Bronchial epithelial cell (primary cell): ENCODE results near the gene INSRR. TPM values are rescaled to one million over a fixed set of nuclear protein-coding genes. Genes with fewer than 3 reads are reported as not detected.

Source experiments
- DNase-seq: peaks from one replicate; pipeline ENCODE4 v3.0.0-alpha.2; 2010; ENCODE audit warnings: low read depth
- FAIRE-seq: peaks from 2 replicates; lab custom pipeline; 2011; peaks lifted over from hg19 to GRCh38; lab: Jason Lieb, UNC
- H3K27me3 ChIP-seq: 2 replicates; pipeline ENCODE4 v1.5.1; 2011; ENCODE audit warnings: low read length; ENCODE audit not compliant: control insufficient read depth, insufficient read depth
- H3K36me3 ChIP-seq: 2 replicates; pipeline ENCODE4 v1.5.1; 2011; ENCODE audit warnings: low read length; ENCODE audit not compliant: control insufficient read depth, insufficient read depth
- H3K4me3 ChIP-seq: 2 replicates; pipeline ENCODE4 v1.5.1; 2011; ENCODE audit warnings: mild to moderate bottlenecking, low read depth, low read length, control low read depth
- CTCF ChIP-seq: IDR thresholded peaks from 2 replicates; pipeline ENCODE4 v1.5.1; 2011; ENCODE audit warnings: mild to moderate bottlenecking, moderate library complexity, low read length, control low read depth, inconsistent platforms; ENCODE audit not compliant: insufficient read depth, severe bottlenecking
- total RNA-seq: library from RNA; depleted of rRNA; stranded (reverse); fragments of >200 nt; gene quantifications from 2 replicates; pipeline ENCODE4 v1.2.1, GENCODE V29; 2014

Gene INSRR
- not detected in 2 replicates for total RNA-seq

DNA sequence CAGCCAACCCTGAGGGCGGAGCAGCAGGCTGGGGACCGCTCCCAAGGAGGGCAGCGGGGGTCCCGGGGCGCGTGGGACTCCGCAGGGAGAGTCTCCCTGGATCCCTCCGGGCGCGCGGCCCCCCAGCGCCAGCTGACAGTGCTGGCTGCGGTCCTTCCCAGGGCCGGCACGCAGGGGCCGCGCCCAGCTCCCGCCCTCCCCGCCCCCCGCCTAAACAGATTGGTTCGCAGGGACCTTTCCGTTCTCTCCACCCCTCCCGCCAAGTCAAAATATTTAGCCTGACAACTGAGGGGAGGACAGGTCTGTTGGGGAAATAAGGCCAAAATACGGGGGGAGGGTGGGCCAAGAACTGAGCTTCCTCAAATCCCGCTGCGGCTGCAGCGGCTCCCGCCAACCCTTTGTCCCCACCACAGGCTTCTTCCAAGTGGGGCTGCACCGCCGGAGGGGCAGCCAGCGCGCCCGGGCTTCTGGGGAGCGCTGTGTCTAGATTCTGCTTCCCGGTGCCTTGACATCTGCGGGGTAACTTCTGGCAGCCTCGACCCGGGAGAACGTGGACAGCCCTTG lies at the start of gene INSRR:
TSS of gene INSRR (minus strand) at position 159 of the 564 bp plus-strand sequence. CDS start 496 bp downstream, outside the sequence.
- TF ChIP-seq CTCF: no peak
- H3K27me3 ChIP-seq: peaks cover 28% of the 10 kb centered on the region

DNA sequence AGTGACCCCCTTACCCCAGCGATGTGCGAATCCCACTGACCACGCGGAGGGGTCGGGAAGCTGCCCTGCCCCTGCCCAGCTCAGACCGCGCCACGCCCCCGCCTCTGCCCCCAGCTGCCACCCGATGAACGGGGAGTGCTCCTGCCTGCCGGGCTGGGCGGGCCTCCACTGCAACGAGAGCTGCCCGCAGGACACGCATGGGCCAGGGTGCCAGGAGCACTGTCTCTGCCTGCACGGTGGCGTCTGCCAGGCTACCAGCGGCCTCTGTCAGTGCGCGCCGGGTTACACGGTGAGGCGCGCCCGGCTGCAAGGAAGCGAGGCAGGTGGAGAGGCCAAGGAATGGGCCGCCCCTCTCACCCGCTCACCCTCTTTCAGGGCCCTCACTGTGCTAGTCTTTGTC lies 49.6 kb upstream of the INSRR start:
- no peak for TF ChIP-seq CTCF
- no peaks in the 10 kb centered on the region for H3K27me3 ChIP-seq
- peak overlapping the region; percentile 66 for H3K4me3 ChIP-seq
- DNase-seq (no peak), FAIRE-seq (no peak)
- peaks cover 12% of the 10 kb centered on the region for H3K36me3 ChIP-seq

More for the DNA sequence above, at the start of gene INSRR:
- DNase-seq: no peak
- no peaks in the 10 kb centered on the region for H3K36me3 ChIP-seq
- no peak for FAIRE-seq
- no peak within 1 kb of the TSS for H3K4me3 ChIP-seq

- Histone ChIP-seq H3K36me3 (peaks cover 7% of the 10 kb centered on the region), H3K27me3 (no peaks in the 10 kb centered on the region), H3K4me3 (no peak overlapping the region)
- no peak for DNase-seq
- TF ChIP-seq CTCF: no peak
- no peak for FAIRE-seq
Observed at GRCh38 chr1:156906206-156906906, 47.4 kb upstream of the INSRR start.

DNA sequence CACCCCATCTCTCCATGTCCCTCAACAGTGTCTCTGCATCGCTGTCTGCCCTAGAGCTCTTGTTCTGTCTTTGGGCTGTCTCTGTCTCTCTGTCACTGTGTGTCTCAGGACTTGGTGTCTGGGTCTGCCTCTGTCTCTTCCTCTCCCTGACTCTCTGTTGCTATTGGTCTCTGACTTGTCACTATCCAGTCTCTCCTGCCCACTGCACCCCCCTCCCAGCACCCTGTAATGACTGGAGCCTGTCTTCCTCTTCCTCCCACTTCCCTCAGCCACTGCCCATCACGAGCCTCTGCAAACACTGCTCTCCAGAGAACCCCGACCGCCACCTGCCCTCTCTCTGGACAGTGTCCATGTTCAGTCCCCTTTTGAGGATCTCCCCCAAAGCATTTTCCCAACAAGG lies 46.7 kb upstream of the INSRR start:
- Histone ChIP-seq H3K36me3 (peaks cover 7% of the 10 kb centered on the region), H3K27me3 (no peaks in the 10 kb centered on the region), H3K4me3 (no peak overlapping the region)
- TF ChIP-seq CTCF: no peak
- FAIRE-seq (no peak), DNase-seq (no peak)

- FAIRE-seq: no peak
- H3K36me3 ChIP-seq: peaks cover 7% of the 10 kb centered on the region
- TF ChIP-seq CTCF: no peak
- H3K27me3 ChIP-seq: no peaks in the 10 kb centered on the region
- DNase-seq: no peak
- H3K4me3 ChIP-seq: no peak overlapping the region
Observed at GRCh38 chr1:156905176-156905575, 46.3 kb upstream of the INSRR start.
